ENCODE results near the gene INAFM2. TPM values are rescaled to one million over a fixed set of nuclear protein-coding genes. Genes with fewer than 3 reads are reported as not detected.
A peak's percentile ranks its signal among the peaks of the same experiment; 100 is the strongest.

Gene INAFM2
- total RNA-seq, 2 donors from 2014 or later, result 45.5 to 48.9 TPM

DNA sequence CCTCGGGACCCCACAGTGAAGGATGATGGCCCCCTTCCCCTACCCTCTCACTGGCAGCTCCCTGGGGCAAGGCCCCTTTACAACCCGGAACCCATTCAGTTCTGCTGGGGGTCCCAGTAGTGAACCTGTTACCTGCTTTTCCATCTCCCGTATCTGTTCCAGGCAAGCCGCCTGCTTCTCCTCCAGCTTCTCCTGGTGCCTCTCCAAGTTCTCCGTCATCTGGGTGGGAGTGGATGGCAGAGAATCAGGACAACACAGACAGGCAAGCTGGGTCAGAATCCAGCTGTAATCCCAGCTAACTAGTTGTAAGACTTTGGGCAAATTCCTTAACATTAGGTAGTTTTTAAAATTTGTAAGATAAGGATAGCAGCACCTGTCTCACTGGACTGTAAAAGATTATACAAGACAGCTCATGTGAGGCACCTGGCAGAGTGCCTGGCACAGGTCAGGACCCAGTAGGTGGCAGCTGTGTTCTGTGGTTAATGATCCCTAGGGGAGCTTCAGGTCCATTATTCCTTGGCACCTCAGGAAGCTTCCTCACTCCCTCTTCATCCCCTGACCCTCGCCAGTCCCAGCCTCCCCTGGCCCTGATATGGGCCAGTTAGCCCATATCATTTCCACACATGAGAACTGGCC is 34.2 kb upstream of the INAFM2 start:
- H3K27me3 ChIP-seq, result no peaks in the 10 kb centered on the region
- peaks cover 0 to 47% of the 10 kb centered on the region in 2 donors for H3K4me1 ChIP-seq
- no peak for DNase-seq (ENCODE audit: low spot score)
- H3K27ac ChIP-seq, result no peak overlapping the region
- H3K36me3 ChIP-seq, result no peaks in the 10 kb centered on the region
- no peak overlapping the region for H3K4me3 ChIP-seq
- no peaks in the 10 kb centered on the region for H3K9me3 ChIP-seq
- TF ChIP-seq, protein P1, sequence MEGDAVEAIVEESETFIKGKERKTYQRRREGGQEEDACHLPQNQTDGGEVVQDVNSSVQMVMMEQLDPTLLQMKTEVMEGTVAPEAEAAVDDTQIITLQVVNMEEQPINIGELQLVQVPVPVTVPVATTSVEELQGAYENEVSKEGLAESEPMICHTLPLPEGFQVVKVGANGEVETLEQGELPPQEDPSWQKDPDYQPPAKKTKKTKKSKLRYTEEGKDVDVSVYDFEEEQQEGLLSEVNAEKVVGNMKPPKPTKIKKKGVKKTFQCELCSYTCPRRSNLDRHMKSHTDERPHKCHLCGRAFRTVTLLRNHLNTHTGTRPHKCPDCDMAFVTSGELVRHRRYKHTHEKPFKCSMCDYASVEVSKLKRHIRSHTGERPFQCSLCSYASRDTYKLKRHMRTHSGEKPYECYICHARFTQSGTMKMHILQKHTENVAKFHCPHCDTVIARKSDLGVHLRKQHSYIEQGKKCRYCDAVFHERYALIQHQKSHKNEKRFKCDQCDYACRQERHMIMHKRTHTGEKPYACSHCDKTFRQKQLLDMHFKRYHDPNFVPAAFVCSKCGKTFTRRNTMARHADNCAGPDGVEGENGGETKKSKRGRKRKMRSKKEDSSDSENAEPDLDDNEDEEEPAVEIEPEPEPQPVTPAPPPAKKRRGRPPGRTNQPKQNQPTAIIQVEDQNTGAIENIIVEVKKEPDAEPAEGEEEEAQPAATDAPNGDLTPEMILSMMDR (IDR thresholded peaks at IDR 0.05), result no peak

DNA sequence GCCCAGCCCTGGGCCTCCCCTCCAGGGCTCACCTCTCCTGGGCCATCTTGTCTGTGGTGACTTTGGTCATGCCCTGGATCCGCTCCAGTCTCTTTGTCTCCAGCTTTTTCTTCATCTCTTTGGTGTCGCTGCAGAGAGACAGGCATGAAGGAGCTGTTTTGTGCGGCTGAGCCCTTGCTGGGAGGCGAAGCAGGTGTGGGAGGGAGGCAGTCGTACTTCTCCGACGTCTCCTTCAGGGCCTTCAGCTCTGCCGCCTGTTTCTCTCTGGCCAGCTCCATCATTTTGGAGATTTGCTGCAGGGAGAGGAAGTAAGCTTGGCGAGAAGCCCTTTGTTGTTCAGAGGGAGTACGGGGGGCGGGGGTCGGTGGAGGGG is 33.0 kb upstream of the INAFM2 start:
- peaks cover 0 to 50% of the 10 kb centered on the region in 2 donors for H3K4me1 ChIP-seq
- H3K27ac ChIP-seq, result no peak overlapping the region
- DNase-seq (ENCODE audit: low spot score), result no peak
- TF ChIP-seq, protein P1 (IDR thresholded peaks at IDR 0.05), result no peak
- H3K27me3 ChIP-seq, result no peaks in the 10 kb centered on the region
- no peaks in the 10 kb centered on the region for H3K36me3 ChIP-seq
- H3K9me3 ChIP-seq, result no peaks in the 10 kb centered on the region
- peak overlapping the region in 1 of 2 donors; percentile 43 for H3K4me3 ChIP-seq

DNA sequence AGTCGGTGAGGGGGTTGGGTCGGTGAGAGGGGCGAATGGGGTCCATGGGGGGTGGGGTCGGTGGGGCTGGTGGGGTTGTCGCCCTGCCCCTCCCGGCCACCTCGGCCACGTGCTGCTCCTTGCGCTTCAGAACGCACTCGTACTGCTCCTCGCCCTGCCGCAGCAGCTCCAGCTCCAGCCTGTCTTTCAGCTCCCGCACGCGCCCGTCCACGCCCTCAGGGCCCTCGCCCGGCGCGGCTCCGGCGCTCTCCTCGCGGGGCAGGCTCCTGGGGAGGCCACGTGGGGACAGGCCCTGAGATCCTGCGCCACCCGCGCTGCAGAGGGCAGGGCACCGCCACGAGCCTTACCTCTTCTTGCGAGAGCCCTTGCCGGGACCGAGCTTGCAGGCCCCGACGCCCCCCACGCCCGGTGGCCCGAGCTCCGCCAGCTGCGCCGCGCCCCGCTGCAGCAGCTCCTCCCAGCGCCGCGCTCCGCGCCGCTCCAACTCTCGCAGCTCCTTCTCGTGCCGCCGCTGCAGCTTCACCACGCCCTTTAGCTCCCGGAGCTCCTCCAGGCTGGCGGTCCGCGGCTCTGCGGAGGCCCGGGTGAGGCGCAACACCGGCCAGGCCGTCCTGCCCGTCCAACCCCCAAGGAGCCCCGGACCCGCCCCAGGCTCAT is 32.4 kb upstream of the INAFM2 start:
- Histone ChIP-seq H3K36me3 (no peaks in the 10 kb centered on the region), H3K27ac (no peak overlapping the region), H3K27me3 (no peaks in the 10 kb centered on the region), H3K4me1 (peaks cover 0 to 49% of the 10 kb centered on the region in 2 donors), H3K9me3 (no peaks in the 10 kb centered on the region), H3K4me3 (peak overlapping the region in 1 of 2 donors; percentile 43)
- TF ChIP-seq, protein P1 (IDR thresholded peaks at IDR 0.05), result no peak
- no peak for DNase-seq (ENCODE audit: low spot score)

DNA sequence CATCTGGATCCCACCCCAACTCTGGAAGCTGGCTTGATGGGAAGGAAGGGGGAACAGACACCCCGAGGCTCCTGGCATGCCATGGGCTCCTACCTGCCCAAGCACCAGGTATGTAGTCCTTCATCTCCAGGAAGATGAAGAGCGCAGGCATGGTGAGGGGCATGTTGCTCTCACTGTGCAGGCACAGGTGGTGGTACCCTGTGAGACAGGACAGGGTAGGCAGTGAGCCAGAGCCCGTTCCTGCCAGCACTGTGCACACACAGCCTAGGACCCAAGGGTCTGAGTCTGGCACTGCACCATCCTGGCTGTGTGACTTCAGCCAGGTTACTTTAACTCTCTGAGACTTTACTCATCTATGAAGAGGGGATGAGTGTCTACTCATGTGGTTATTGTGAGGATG is 31.2 kb upstream of the INAFM2 start:
- Histone ChIP-seq H3K36me3 (no peaks in the 10 kb centered on the region), H3K27me3 (no peaks in the 10 kb centered on the region), H3K9me3 (no peaks in the 10 kb centered on the region), H3K4me1 (peaks cover 0 to 47% of the 10 kb centered on the region in 2 donors), H3K27ac (no peak overlapping the region), H3K4me3 (no peak overlapping the region)
- TF ChIP-seq, protein P1 (IDR thresholded peaks at IDR 0.05), result no peak
- no peak for DNase-seq (ENCODE audit: low spot score)

DNA sequence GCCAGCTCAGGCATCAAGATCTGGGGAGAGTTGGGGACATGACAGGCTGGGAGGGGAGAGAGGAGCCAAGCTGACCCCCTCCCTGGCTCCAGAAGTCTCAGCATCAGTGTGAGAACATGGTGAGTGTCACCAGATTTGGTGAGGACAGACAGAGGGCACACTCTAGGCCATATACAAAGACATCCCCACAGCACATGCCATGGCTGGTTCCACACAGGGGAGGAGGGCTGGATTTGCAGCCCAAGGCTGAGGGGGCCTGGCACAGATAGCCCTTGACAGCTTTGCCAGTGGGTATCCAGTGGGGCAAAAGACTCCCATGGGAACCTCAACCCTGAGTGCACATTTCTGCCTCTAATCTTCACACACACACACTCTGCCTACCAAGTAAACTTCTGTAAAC is 30.5 kb upstream of the INAFM2 start:
- Histone ChIP-seq H3K9me3 (no peaks in the 10 kb centered on the region), H3K27me3 (no peaks in the 10 kb centered on the region), H3K4me3 (no peak overlapping the region), H3K27ac (no peak overlapping the region), H3K4me1 (peaks cover 0 to 47% of the 10 kb centered on the region in 2 donors), H3K36me3 (no peaks in the 10 kb centered on the region)
- no peak for DNase-seq (ENCODE audit: low spot score)
- TF ChIP-seq, protein P1 (IDR thresholded peaks at IDR 0.05), result no peak

Measured in right atrium auricular region (tissue), 2 donors.